Measurements from ENCODE around the gene BRD2. TPM values are rescaled to one million over a fixed set of nuclear protein-coding genes. Genes with fewer than 3 reads are reported as not detected.
A peak's percentile ranks its signal among the peaks of the same experiment; 100 is the strongest.

The BRD2 gene
- total and polyA plus RNA-seq, 9 of the 15 experiments (the other 6 are each of a cell fraction or from before 2014, with no cell fraction given), result 19.0 to 252 (median 181) TPM

GRCh38 chr6:32982702-32983492 is 14.5 kb downstream of the BRD2 start (continued):
- no peak for TF ChIP-seq CREB3 (tag; conservative IDR thresholded peaks at IDR 0.05; ENCODE audit: low read depth)
- TF ChIP-seq RBFOX2 (IDR thresholded peaks at IDR 0.05; ENCODE audit: low read depth, low read length), result peak; percentile 46; the same call in 1 of the 2 replicates

- H3K79me2 ChIP-seq (ENCODE audit: control insufficient read depth, insufficient read depth, low read length), result peaks cover 4% of the 10 kb centered on the region
- ATAC-seq, result peak; percentile 1; the same call in 1 of the 3 replicates
- H3K9me3 ChIP-seq (replicated peaks; ENCODE audit: control insufficient read depth, insufficient read depth, low read depth, low read length), result no peaks in the 10 kb centered on the region
- ChIA-PET POLR2A (interaction anchor here (0.6 to 12.5 kb wide), 8 partner anchors 11 to 1024 kb away, joined by 3 to 384 read pairs (median 4); partner anchors contain the start of genes BRD2 and HLA-DMB), CTCF (ENCODE audit: low intra/inter-chr PET ratio) (interaction anchor here (0.8 to 4.7 kb wide), 4 partner anchors 46 to 98 kb away, joined by 3 to 84 read pairs (median 34); no protein-coding TSS in a partner anchor)
- H3K9me1 ChIP-seq (ENCODE audit: control insufficient read depth, insufficient read depth, low read length), result no peaks in the 10 kb centered on the region
- H3K4me1 ChIP-seq (replicated peaks in 1 of 2; ENCODE audit: control insufficient read depth in 2 of 2, insufficient read depth in 2 of 2, low read length in 2 of 2), result peaks cover 0 to 6% of the 10 kb centered on the region in 2 experiments; a peak in 2 of 5 replicates
- TF ChIP-seq RBM25 (IDR thresholded peaks at IDR 0.05; ENCODE audit: low read depth, low read length, severe bottlenecking) (no peak), TCFL5 (CRISPR knock-in tag; conservative IDR thresholded peaks at IDR 0.05) (no peak), ZNF134 (CRISPR knock-in tag; conservative IDR thresholded peaks at IDR 0.05) (peak; percentile 4; the same call in 1 of the 2 replicates), SP1 (CRISPR knock-in tag; IDR thresholded peaks at IDR 0.05) (0 out of 2 replicates have a peak, but pooled peaks have one; percentile 27)
- peaks cover 6 to 12% of the 10 kb centered on the region in 2 experiments; a peak in 3 of 5 replicates for H3K27me3 ChIP-seq (ENCODE audit: control insufficient read depth in 2 of 2, insufficient read depth in 2 of 2, low read length in 2 of 2)
- BruUV-seq (replicated peaks), result no TSS peak
- peaks cover 37% of the 10 kb centered on the region for H3K36me3 ChIP-seq (ENCODE audit: control insufficient read depth, insufficient read depth, low read length)
- peaks cover 34% of the 10 kb centered on the region for H4K20me1 ChIP-seq (replicated peaks; ENCODE audit: control insufficient read depth, insufficient read depth, low read length)
- no peak for DNase-seq (ENCODE audit: extremely low read depth in 1 of 4, low spot score in 3 of 4)
- H3K4me2 ChIP-seq (ENCODE audit: insufficient read depth, low read length), result no peak overlapping the region
- intact Hi-C loops (cut with micrococcal nuclease) (no loop called here), in situ Hi-C loops (cut with MboI) (loop anchor here (10.0 kb wide), 1 partner anchor 49 kb away; no protein-coding TSS in a partner anchor)
- no peak overlapping the region for H2AFZ ChIP-seq (ENCODE audit: low read depth, low read length)
- 9% methylated on average over 1 of the region's 1 CpG for WGBS (ENCODE audit: insufficient coverage, low coverage, missing lambda C conversion rate)
- no peak overlapping the region for H3K9ac ChIP-seq (ENCODE audit: insufficient read depth in 1 of 2, low read depth in 2 of 2, low read length in 2 of 2)
- H3K27ac ChIP-seq (ENCODE audit: extremely low read depth, low read depth, low read length), result no peak overlapping the region
- no peak overlapping the region for H3K4me3 ChIP-seq
- FAIRE-seq, result no peak
Observed at GRCh38 chr6:32983493-32983848, 15.1 kb downstream of the BRD2 start.

Data from K562 (cell line).